ENCODE measurements around the gene EGFR. TPM values are rescaled to one million over a fixed set of nuclear protein-coding genes. Genes with fewer than 3 reads are reported as not detected.

Gene EGFR
- total RNA-seq, 4 donors from 2014 or later, result 45.5 to 61.1 (median 56.9) TPM

DNA sequence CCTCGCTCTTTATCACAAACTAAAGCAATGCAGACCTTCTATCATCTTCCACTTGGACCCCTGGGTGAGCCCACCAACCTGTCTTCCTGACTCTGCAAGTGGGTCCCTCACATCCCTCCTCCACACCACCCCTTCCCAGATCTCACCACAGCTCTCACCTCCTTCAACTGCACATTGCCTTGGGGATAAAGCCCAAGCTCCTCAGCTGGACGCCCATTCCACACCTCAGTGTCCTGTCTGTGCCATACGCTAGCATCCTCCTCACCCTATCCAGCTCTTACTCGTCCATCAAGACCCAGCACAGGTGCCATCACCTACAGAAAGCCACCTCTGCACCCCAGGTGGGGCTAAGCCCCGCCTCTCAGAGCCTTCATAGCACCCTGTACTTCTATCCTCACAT, 205.3 kb downstream of the EGFR start:
- Histone ChIP-seq H3K36me3 (no peaks in the 10 kb centered on the region), H3K4me1 (no peaks in the 10 kb centered on the region), H3K9me3 (no peaks in the 10 kb centered on the region), H3K27ac (no peak overlapping the region), H3K4me3 (no peak overlapping the region), H3K27me3 (no peaks in the 10 kb centered on the region)
- no peak for DNase-seq
- no peak for TF ChIP-seq POLR2A (IDR thresholded peaks at IDR 0.05)
- TF ChIP-seq, protein P1, sequence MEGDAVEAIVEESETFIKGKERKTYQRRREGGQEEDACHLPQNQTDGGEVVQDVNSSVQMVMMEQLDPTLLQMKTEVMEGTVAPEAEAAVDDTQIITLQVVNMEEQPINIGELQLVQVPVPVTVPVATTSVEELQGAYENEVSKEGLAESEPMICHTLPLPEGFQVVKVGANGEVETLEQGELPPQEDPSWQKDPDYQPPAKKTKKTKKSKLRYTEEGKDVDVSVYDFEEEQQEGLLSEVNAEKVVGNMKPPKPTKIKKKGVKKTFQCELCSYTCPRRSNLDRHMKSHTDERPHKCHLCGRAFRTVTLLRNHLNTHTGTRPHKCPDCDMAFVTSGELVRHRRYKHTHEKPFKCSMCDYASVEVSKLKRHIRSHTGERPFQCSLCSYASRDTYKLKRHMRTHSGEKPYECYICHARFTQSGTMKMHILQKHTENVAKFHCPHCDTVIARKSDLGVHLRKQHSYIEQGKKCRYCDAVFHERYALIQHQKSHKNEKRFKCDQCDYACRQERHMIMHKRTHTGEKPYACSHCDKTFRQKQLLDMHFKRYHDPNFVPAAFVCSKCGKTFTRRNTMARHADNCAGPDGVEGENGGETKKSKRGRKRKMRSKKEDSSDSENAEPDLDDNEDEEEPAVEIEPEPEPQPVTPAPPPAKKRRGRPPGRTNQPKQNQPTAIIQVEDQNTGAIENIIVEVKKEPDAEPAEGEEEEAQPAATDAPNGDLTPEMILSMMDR (IDR thresholded peaks at IDR 0.05), result no peak

DNA sequence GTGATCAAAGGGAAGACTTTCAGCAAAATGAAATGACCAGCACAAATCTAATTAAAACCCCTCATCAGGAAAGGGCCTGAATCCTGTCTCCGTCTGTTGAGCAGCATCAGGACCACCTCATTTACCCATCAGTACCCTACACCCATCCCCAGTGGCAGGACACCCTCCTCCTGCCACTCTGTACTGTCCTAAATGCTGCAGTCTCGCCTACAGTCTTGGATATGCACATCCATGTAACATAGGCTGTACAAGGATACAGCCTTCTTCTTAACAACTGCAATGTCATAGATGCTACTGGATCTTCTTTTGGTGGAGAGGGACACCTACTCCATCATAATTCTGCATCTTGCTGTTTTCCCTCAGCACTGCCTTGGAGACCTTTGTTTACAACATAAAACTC, 206.0 kb downstream of the EGFR start:
- Histone ChIP-seq H3K9me3 (no peaks in the 10 kb centered on the region), H3K4me3 (no peak overlapping the region), H3K27ac (no peak overlapping the region), H3K36me3 (no peaks in the 10 kb centered on the region), H3K27me3 (no peaks in the 10 kb centered on the region), H3K4me1 (no peaks in the 10 kb centered on the region)
- TF ChIP-seq, protein P1 (IDR thresholded peaks at IDR 0.05), result no peak
- no peak for TF ChIP-seq POLR2A (IDR thresholded peaks at IDR 0.05)
- no peak for DNase-seq

GRCh38 chr7:55230014-55230413, 211.2 kb downstream of the EGFR start:
- no peak overlapping the region for H3K4me3 ChIP-seq
- no peaks in the 10 kb centered on the region for H3K4me1 ChIP-seq
- no peak for DNase-seq
- H3K9me3 ChIP-seq, result no peaks in the 10 kb centered on the region
- no peaks in the 10 kb centered on the region for H3K27me3 ChIP-seq
- H3K36me3 ChIP-seq, result no peaks in the 10 kb centered on the region
- no peak for TF ChIP-seq POLR2A (IDR thresholded peaks at IDR 0.05)
- TF ChIP-seq, protein P1 (IDR thresholded peaks at IDR 0.05), result no peak
- no peak overlapping the region for H3K27ac ChIP-seq

DNA sequence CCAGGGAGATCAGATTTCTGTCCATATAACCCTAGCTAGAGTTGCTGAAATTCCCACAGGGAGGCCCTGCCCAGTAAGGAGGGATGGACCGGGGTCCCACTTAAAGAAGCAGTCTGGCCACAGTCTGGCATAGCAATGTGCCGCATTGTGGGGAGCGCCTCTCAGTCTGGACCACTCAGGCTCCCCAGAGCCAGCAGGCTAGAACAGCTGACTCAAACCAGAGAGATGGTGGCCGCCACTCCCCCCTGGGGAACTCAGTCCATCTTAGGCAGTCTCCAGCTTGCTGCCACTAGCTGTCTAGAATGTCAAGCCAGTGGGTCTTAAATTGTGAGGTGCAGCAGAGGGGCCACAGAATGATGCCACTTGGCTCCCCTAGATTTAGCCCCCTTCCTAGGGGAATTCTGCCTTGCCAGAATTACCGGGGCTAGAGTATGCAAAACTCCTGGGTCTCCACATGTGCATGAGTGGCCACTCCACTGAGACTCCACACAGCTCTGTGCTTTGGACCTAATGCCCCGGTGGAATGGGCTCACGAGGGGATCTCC, 213.0 kb downstream of the EGFR start:
- Histone ChIP-seq H3K9me3 (no peaks in the 10 kb centered on the region), H3K4me1 (no peaks in the 10 kb centered on the region), H3K36me3 (no peaks in the 10 kb centered on the region), H3K4me3 (no peak overlapping the region), H3K27me3 (no peaks in the 10 kb centered on the region), H3K27ac (no peak overlapping the region)
- DNase-seq, result no peak
- no peak for TF ChIP-seq POLR2A (IDR thresholded peaks at IDR 0.05)
- TF ChIP-seq, protein P1 (IDR thresholded peaks at IDR 0.05), result no peak

- Histone ChIP-seq H3K36me3 (no peaks in the 10 kb centered on the region), H3K27ac (no peak overlapping the region), H3K4me3 (no peak overlapping the region), H3K9me3 (no peaks in the 10 kb centered on the region), H3K27me3 (no peaks in the 10 kb centered on the region), H3K4me1 (no peaks in the 10 kb centered on the region)
- TF ChIP-seq, protein P1 (IDR thresholded peaks at IDR 0.05), result no peak
- no peak for TF ChIP-seq POLR2A (IDR thresholded peaks at IDR 0.05)
- DNase-seq, result no peak
Measured at GRCh38 chr7:55233001-55233400, 214.2 kb downstream of the EGFR start.

GRCh38 chr7:55234408-55234807, 215.6 kb downstream of the EGFR start:
- H3K4me3 ChIP-seq, result no peak overlapping the region
- H3K36me3 ChIP-seq, result no peaks in the 10 kb centered on the region
- no peaks in the 10 kb centered on the region for H3K4me1 ChIP-seq

More at GRCh38 chr7:55234408-55234807, 215.6 kb downstream of the EGFR start:
- no peak overlapping the region for H3K27ac ChIP-seq
- TF ChIP-seq, protein P1 (IDR thresholded peaks at IDR 0.05), result no peak
- TF ChIP-seq POLR2A (IDR thresholded peaks at IDR 0.05), result no peak
- no peaks in the 10 kb centered on the region for H3K9me3 ChIP-seq
- DNase-seq, result no peak
- no peaks in the 10 kb centered on the region for H3K27me3 ChIP-seq
